ENCODE results near the gene PNMA1.

Gene PNMA1

GRCh38 chr14:73674986-73675385, 39.2 kb downstream of the PNMA1 start:
- TF ChIP-seq EP300 (IDR thresholded peaks at IDR 0.05; ENCODE audit: borderline replicate concordance) (no peak), ZBTB7A (IDR thresholded peaks at IDR 0.05; ENCODE audit: low read depth) (no peak), TEAD4 (IDR thresholded peaks at IDR 0.05) (no peak), TCF12 (IDR thresholded peaks at IDR 0.05; ENCODE audit: low read depth) (no peak), CREB1 (IDR thresholded peaks at IDR 0.05; ENCODE audit: low read depth) (no peak), RAD21 (IDR thresholded peaks at IDR 0.05; ENCODE audit: low read depth) (no peak), MAX (IDR thresholded peaks at IDR 0.05) (no peak), REST (IDR thresholded peaks at IDR 0.05; ENCODE audit: low read depth) (no peak)

DNA sequence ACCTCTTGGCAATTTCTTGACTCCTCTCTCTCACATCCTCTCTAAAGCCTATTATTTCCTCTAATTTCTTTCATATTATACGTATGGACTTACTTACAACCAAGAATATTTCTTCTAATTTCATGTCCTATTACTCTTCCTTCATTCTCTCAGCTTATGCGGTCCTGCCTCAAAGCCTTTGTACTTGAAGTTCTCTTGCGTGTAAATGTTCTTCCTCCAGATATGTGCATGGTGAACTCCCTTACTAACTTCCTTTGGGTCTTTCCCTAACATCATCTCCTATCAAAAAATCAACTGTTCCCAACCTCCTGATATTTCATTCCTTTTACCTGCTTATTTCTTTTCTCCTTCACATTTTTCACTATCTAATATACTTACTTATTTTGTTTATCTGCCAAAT, 46.3 kb downstream of the PNMA1 start:
- TF ChIP-seq TEAD4 (IDR thresholded peaks at IDR 0.05) = no peak
- TF ChIP-seq TAF1 (IDR thresholded peaks at IDR 0.05; ENCODE audit: low read depth) = no peak
- no peak for TF ChIP-seq USF1 (IDR thresholded peaks at IDR 0.05)
- TF ChIP-seq RAD21 (IDR thresholded peaks at IDR 0.05; ENCODE audit: low read depth) = no peak
- no peak for TF ChIP-seq MAX (IDR thresholded peaks at IDR 0.05)
- TF ChIP-seq FOXM1 (IDR thresholded peaks at IDR 0.05; ENCODE audit: borderline replicate concordance, low read depth) = no peak

GRCh38 chr14:73666583-73666982, 47.6 kb downstream of the PNMA1 start:
- TF ChIP-seq TEAD4 (IDR thresholded peaks at IDR 0.05) (no peak), EGR1 (IDR thresholded peaks at IDR 0.05) (no peak), RAD21 (IDR thresholded peaks at IDR 0.05; ENCODE audit: low read depth) (no peak), TCF12 (IDR thresholded peaks at IDR 0.05; ENCODE audit: low read depth) (no peak), USF1 (IDR thresholded peaks at IDR 0.05) (no peak), EP300 (IDR thresholded peaks at IDR 0.05; ENCODE audit: borderline replicate concordance) (no peak)

DNA sequence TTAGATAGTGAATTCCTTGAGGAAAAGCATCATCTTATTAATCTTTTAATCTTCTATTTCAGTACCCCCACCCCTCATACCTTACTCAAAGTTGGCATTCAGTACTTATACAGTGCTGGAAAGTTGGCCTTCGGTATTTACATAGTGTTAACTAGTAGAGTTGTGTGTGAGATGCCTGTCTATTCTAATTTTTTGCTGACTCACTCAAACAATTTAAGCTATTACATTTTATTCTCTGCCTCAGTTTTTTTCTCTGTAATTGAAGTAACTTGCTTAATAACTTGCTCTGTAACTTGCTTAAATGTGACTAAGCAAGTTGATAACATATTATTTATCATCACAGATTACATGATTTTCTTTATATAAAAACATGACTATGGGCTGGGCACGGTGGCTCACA, 49.1 kb downstream of the PNMA1 start:
- TF ChIP-seq CEBPB (IDR thresholded peaks at IDR 0.05) (no peak), ZBTB7A (IDR thresholded peaks at IDR 0.05; ENCODE audit: low read depth) (no peak), EP300 (IDR thresholded peaks at IDR 0.05; ENCODE audit: borderline replicate concordance) (no peak), RAD21 (IDR thresholded peaks at IDR 0.05; ENCODE audit: low read depth) (no peak), USF1 (IDR thresholded peaks at IDR 0.05) (no peak), REST (IDR thresholded peaks at IDR 0.05; ENCODE audit: low read depth) (no peak), MAX (IDR thresholded peaks at IDR 0.05) (no peak), TEAD4 (IDR thresholded peaks at IDR 0.05) (no peak), FOXM1 (IDR thresholded peaks at IDR 0.05; ENCODE audit: borderline replicate concordance, low read depth) (no peak)

GRCh38 chr14:73663548-73664212, 50.5 kb downstream of the PNMA1 start:
- TF ChIP-seq USF1 (IDR thresholded peaks at IDR 0.05) = no peak
- TF ChIP-seq TCF12 (IDR thresholded peaks at IDR 0.05; ENCODE audit: low read depth) = no peak
- no peak for TF ChIP-seq ZBTB7A (IDR thresholded peaks at IDR 0.05; ENCODE audit: low read depth)
- no peak for TF ChIP-seq EP300 (IDR thresholded peaks at IDR 0.05; ENCODE audit: borderline replicate concordance)
- no peak for TF ChIP-seq NFIC (IDR thresholded peaks at IDR 0.05)
- no peak for TF ChIP-seq CREB1 (IDR thresholded peaks at IDR 0.05; ENCODE audit: low read depth)
- TF ChIP-seq CEBPB (IDR thresholded peaks at IDR 0.05) = no peak
- no peak for TF ChIP-seq RAD21 (IDR thresholded peaks at IDR 0.05; ENCODE audit: low read depth)
- TF ChIP-seq FOXM1 (IDR thresholded peaks at IDR 0.05; ENCODE audit: borderline replicate concordance, low read depth) = no peak
- no peak for TF ChIP-seq MAX (IDR thresholded peaks at IDR 0.05)
- TF ChIP-seq TAF1 (IDR thresholded peaks at IDR 0.05; ENCODE audit: low read depth) = no peak
- TF ChIP-seq REST (IDR thresholded peaks at IDR 0.05; ENCODE audit: low read depth) = no peak
- TF ChIP-seq TEAD4 (IDR thresholded peaks at IDR 0.05) = no peak
- no peak for TF ChIP-seq YY1 (IDR thresholded peaks at IDR 0.05; ENCODE audit: low read depth)
- TF ChIP-seq EGR1 (IDR thresholded peaks at IDR 0.05) = no peak

Data from Ishikawa (cell line).